ENCODE measurements around the gene MYO18A.
"Not testable (repeated sequence)": the region's sequence is repeated elsewhere in the genome, so short reads cannot be mapped to it uniquely, and the experiment has no call there.

Gene MYO18A, protein sequence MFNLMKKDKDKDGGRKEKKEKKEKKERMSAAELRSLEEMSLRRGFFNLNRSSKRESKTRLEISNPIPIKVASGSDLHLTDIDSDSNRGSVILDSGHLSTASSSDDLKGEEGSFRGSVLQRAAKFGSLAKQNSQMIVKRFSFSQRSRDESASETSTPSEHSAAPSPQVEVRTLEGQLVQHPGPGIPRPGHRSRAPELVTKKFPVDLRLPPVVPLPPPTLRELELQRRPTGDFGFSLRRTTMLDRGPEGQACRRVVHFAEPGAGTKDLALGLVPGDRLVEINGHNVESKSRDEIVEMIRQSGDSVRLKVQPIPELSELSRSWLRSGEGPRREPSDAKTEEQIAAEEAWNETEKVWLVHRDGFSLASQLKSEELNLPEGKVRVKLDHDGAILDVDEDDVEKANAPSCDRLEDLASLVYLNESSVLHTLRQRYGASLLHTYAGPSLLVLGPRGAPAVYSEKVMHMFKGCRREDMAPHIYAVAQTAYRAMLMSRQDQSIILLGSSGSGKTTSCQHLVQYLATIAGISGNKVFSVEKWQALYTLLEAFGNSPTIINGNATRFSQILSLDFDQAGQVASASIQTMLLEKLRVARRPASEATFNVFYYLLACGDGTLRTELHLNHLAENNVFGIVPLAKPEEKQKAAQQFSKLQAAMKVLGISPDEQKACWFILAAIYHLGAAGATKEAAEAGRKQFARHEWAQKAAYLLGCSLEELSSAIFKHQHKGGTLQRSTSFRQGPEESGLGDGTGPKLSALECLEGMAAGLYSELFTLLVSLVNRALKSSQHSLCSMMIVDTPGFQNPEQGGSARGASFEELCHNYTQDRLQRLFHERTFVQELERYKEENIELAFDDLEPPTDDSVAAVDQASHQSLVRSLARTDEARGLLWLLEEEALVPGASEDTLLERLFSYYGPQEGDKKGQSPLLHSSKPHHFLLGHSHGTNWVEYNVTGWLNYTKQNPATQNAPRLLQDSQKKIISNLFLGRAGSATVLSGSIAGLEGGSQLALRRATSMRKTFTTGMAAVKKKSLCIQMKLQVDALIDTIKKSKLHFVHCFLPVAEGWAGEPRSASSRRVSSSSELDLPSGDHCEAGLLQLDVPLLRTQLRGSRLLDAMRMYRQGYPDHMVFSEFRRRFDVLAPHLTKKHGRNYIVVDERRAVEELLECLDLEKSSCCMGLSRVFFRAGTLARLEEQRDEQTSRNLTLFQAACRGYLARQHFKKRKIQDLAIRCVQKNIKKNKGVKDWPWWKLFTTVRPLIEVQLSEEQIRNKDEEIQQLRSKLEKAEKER (N-terminal part only)

GRCh38 chr17:29180034-29180787 lies at the start of gene MYO18A:
MYO18A (minus strand) TSS chr17:29180398; CDS start chr17:29166940, 13,458 bp downstream.
- DNase-seq: peak; percentile 23 to 45

GRCh38 chr17:29225396-29225795 lies 45.2 kb upstream of the MYO18A start:
- no peak for DNase-seq

- DNase-seq: not testable (repeated sequence)
These were observed 41.1 kb upstream of the MYO18A start for GRCh38 chr17:29221338-29221737.

DNA sequence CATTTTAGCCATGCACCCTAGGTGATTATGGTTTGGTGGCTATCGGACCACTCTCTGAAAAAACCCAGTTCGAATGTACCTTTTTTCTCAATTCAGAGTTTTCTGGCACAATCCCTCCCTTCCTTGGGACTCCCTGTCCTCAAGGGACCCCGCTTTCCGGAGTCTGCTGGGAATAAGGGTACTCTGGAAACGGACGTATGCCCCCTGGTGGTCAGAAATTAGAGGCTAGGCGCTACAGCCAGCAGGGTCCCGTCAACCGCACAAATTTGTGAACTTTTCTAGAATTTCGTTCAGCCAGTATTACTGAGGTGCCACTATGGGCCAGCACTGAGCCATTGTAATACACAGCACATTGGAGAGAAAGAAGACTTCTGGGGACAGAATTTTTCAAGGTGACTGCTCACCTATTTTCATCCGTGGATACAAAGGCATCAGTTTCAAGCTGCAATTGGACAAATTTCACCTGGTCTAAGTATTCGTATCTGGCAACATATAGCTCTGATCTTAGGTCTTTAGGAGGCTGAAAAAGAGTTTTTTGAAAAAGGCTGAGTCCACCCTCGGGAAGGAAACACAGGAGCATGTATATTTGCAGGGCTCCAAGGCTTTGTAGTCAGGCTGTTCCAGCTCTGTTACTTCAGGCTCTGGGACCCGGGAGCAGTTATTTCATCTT lies 39.3 kb upstream of the MYO18A start:
- DNase-seq: peak; percentile 22 to 55

- no peak for DNase-seq
These were observed 36.7 kb upstream of the MYO18A start for GRCh38 chr17:29216856-29217255.

- no peak for DNase-seq
These were observed 36.0 kb upstream of the MYO18A start for GRCh38 chr17:29216181-29216580.

DNA sequence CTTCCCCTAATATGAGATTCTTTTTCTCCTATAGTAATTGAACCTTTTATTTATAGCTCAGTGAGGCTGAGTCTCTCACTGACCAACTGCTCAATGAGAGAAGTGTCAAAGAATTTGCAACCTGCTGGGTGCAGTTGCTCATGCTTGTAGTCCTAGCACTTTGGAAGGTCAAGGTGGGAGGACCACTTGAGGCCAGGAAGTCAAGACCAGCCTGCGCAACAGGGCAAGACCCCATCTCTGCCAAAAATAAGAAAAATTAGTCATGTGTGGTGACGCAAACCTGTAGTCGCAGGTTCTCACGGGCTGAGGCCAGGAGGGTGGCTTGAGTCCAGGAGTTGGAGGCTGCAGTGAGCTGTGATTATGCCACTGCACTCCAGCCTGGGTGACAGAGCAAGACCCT lies 35.5 kb upstream of the MYO18A start:
- DNase-seq: no peak

DNA sequence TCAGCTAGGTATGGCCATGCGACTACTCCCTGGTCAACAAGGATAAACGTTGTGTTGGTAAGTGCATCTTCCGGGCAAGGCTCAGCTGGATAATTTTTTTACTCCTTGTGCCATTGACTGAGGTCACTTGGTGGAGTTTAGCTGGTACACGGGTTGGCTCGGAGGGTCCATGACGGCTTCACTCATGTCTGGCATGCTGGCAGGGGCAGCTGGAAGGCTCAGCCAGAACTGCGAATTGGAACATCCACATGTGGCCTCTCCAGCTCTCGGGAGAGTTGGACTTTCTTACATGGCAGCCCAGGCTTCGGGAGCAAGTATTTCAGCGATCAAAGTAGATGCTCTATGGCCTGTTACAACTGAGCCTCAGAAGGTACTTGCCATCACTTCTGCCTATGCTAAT lies 35.0 kb upstream of the MYO18A start:
- DNase-seq: no peak

GRCh38 chr17:29214215-29215146 lies 34.3 kb upstream of the MYO18A start:
- no peak for DNase-seq

DNA sequence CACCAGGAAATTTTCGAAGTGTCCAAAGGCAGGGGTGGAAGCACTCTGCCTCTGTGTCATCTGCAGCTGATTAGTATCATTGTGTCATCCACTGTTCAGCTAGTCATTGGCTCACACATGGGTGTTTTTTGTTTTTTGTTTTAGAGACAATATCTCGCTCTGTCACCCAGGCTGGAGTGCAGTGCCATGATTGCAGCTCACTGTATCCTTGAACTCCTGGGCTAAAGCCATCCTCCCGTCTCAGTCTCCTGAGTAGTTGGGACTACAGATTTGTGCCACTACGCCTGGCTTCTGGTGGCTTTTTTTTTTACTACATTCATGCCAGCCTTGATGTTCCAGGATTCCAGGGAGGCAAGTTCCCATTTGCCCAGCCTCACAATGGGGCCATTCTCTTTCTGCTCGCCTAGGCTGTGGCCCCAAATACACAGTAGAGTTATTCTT lies 32.5 kb upstream of the MYO18A start:
- DNase-seq: no peak

DNA sequence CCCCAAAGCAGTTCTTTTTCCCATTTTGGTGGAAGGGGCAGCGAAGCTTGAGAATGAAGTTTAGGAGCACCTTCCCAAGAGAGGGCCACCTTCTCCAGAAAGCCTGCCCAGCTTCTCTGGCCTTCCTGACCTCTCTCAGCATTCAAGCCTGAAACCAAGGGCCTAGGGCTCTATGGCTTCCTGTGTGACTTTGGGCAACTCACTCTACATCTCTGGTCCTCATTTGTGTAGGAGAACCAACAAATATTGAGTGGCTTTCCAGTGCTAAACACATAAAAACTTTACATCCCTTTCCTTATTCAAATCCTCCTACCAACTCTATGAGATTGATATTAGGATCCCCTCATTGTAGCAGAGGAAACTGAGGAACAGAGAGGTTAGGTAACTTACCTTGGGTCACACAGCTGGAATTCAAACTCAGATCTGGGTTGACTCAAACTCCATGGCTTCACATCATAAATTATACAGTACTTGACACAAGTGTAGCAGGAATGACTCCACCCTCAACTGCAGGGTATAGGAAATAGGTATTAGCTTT lies 32.0 kb upstream of the MYO18A start:
- no peak for DNase-seq

DNA sequence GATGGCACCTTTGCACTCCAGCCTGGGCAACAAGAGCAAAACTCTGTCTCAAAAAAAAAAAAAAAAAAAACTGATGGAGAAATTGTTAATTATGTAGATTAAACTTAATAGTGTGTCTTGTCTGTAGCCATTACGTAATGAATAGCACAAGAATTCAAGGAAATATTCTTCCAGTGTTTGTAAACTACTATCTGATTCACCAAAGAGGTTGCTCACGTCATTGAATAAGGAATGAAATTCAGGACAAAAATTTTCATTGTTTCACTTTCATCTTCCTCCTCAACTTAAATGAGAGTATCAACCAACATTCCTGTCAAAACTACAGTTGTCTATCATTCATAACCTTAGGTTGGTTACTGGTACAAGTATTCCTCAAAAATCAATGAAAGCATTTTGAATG lies 30.7 kb upstream of the MYO18A start:
- no peak for DNase-seq

- DNase-seq: no peak
These were observed 28.9 kb upstream of the MYO18A start for GRCh38 chr17:29209073-29209472.

DNA sequence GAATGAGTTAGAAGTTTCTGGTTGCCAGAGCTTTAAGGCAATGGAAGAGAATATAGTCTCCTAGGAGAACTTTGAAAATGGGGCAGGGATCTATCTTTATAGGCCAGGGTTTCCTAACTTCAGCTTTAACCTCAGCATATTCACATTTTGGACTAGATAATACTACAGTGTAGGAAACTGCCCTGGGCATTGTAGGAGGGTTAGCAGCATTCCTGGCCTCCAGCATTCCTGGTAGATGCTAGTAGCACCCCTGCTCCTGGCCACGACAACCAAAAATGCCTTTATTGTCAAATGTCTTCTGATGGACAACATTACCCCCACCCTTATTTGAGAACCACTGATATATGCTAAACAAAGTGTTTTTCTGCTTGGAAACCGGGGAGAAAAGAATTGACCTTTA lies 27.8 kb upstream of the MYO18A start:
- no peak for DNase-seq

DNA sequence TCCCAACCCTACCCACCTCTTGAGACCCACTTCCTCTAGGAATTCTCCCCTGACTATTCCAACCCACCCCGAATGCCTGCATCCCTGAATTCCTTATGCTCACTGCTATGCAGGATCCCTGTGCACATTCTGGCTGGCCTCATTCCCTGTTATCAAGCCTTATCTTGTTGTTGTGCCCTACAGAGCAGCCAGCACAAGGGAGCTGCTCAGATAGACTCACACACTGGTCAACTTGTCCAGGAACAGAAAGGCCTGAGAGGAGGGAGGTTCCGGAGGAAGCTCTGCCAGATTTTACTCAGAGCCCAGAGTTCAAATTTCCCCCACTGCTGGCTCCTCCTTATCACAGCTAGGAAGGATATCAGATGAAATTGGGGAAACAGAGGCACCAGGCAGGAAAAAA lies 24.8 kb upstream of the MYO18A start:
- no peak for DNase-seq

GRCh38 chr17:29204068-29204804 lies 24.0 kb upstream of the MYO18A start:
- not testable (repeated sequence) for DNase-seq

GRCh38 chr17:29197516-29198272 lies 17.5 kb upstream of the MYO18A start:
- DNase-seq: peak in 1 of 2 experiments; percentile 58

DNA sequence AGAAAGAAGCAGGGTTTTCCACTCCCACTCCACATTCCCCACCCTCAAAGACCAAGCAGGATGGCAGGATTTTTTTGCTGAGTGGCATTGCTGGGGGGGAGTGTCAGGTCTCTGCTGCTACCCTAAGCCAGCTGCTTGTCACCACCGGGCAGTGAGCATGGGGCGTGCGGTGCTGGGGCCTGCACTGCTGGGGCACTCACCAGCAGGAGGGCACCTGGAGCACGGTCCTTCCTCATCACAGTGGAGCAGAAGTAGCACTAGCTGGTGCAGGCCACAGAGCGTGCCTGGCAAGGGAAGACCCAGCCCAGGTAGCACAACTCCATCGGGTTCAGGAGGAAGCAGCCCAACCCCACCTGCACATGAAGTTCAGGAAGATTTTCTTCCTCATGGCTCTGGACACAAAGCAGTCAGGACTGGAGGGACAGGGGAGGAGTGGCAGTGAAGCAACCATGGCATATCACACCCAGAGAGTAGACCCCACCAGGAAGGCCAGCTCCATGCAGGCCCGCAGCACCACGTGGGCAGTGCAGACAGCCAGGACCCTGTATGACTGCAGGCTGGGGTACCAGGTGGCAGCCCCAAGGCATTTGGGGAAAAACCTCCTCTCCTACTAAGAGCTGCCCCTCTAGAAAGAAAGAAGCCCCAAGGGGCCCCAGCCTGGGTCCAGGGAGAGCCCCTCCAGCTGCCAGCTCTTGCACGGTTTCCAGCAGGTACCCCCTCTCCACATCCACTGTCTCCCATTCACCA lies 16.7 kb upstream of the MYO18A start:
- no peak for DNase-seq
